Ishikawa (cell line): Measurements from ENCODE around the gene HFE.

ENCODE experiments used
- CEBPB ChIP-seq: IDR thresholded peaks from 2 replicates; pipeline ENCODE4 v1.6.1; 2012
- CREB1 ChIP-seq: IDR thresholded peaks from 2 replicates; pipeline ENCODE4 v1.6.1; 2012; ENCODE audit warnings: low read depth
- EGR1 ChIP-seq: IDR thresholded peaks from 2 replicates; pipeline ENCODE4 v1.6.1; 2012
- EP300 ChIP-seq: IDR thresholded peaks from 2 replicates; pipeline ENCODE4 v1.6.1; 2012; ENCODE audit warnings: borderline replicate concordance
- FOXM1 ChIP-seq: IDR thresholded peaks from 2 replicates; pipeline ENCODE4 v1.6.1; 2012; ENCODE audit warnings: low read depth, borderline replicate concordance
- NFIC ChIP-seq: IDR thresholded peaks from 2 replicates; pipeline ENCODE4 v1.6.1; 2012
- RAD21 ChIP-seq: IDR thresholded peaks from 2 replicates; pipeline ENCODE4 v1.6.1; 2012; ENCODE audit warnings: low read depth
- TAF1 ChIP-seq: IDR thresholded peaks from 2 replicates; pipeline ENCODE4 v1.6.1; 2012; ENCODE audit warnings: low read depth, mild to moderate bottlenecking
- TCF12 ChIP-seq: IDR thresholded peaks from 2 replicates; pipeline ENCODE4 v1.6.1; 2012; ENCODE audit warnings: low read depth
- TEAD4 ChIP-seq: IDR thresholded peaks from 2 replicates; pipeline ENCODE4 v1.6.1; 2012
- YY1 ChIP-seq: IDR thresholded peaks from 2 replicates; pipeline ENCODE4 v1.6.1; 2012; ENCODE audit warnings: low read depth
- ZBTB7A ChIP-seq: IDR thresholded peaks from 2 replicates; pipeline ENCODE4 v1.6.1; 2012; ENCODE audit warnings: low read depth
- TF ChIP-seq, protein P1 (sequence below): IDR thresholded peaks from 2 replicates; pipeline ENCODE4 v1.6.1; 2012
- TF ChIP-seq, protein P2 (sequence below): IDR thresholded peaks from 2 replicates; pipeline ENCODE4 v1.6.1; 2012
- TF ChIP-seq, protein P3 (sequence below): IDR thresholded peaks from 2 replicates; pipeline ENCODE4 v1.6.1; 2012; ENCODE audit warnings: low read depth, mild to moderate bottlenecking

HFE gene

DNA sequence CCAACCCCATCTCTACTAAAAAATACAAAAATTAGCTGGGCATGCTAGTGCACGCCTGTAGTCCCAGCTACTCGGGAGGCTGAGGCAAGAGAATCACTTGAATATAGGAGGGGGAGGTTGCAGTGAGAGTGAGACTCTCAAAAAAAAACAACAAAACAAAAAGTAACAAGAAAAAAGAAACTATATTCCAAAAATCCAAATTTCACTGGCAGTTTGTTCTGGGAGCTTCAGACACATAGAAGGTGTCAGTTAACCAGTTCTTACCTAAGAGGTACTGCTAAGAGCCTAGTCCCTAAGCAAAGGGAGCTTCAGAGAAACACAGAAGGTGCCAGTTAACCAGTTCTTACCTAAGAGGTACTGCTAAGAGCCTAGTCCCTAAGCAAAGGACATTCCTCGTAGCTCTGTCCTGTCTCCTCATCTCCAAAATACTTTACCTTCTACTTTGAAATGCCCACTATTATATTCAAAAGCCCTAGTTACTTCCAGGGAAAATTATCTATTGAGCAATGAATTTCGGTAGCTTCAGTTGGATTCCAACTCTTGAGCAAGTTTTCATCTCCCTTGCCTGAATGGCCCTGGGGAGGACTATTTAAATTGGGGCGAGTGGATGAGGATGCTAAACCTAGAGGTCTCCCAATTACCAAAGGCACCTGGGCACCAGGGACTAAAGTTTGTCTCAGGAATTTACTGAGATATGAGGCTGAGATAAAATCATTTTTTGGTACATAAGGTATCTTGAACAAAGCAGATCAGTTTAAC is 41.0 kb downstream of the HFE start:
- no peak for TF ChIP-seq EP300
- no peak for TF ChIP-seq TEAD4
- no peak for TF ChIP-seq EGR1
- no peak for TF ChIP-seq TCF12
- no peak for TF ChIP-seq CREB1
- no peak for TF ChIP-seq NFIC
- no peak for TF ChIP-seq ZBTB7A
- TF ChIP-seq, protein P1, sequence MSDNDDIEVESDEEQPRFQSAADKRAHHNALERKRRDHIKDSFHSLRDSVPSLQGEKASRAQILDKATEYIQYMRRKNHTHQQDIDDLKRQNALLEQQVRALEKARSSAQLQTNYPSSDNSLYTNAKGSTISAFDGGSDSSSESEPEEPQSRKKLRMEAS, result no peak
- TF ChIP-seq, protein P2, sequence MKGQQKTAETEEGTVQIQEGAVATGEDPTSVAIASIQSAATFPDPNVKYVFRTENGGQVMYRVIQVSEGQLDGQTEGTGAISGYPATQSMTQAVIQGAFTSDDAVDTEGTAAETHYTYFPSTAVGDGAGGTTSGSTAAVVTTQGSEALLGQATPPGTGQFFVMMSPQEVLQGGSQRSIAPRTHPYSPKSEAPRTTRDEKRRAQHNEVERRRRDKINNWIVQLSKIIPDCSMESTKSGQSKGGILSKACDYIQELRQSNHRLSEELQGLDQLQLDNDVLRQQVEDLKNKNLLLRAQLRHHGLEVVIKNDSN, result no peak
- TF ChIP-seq, protein P3, sequence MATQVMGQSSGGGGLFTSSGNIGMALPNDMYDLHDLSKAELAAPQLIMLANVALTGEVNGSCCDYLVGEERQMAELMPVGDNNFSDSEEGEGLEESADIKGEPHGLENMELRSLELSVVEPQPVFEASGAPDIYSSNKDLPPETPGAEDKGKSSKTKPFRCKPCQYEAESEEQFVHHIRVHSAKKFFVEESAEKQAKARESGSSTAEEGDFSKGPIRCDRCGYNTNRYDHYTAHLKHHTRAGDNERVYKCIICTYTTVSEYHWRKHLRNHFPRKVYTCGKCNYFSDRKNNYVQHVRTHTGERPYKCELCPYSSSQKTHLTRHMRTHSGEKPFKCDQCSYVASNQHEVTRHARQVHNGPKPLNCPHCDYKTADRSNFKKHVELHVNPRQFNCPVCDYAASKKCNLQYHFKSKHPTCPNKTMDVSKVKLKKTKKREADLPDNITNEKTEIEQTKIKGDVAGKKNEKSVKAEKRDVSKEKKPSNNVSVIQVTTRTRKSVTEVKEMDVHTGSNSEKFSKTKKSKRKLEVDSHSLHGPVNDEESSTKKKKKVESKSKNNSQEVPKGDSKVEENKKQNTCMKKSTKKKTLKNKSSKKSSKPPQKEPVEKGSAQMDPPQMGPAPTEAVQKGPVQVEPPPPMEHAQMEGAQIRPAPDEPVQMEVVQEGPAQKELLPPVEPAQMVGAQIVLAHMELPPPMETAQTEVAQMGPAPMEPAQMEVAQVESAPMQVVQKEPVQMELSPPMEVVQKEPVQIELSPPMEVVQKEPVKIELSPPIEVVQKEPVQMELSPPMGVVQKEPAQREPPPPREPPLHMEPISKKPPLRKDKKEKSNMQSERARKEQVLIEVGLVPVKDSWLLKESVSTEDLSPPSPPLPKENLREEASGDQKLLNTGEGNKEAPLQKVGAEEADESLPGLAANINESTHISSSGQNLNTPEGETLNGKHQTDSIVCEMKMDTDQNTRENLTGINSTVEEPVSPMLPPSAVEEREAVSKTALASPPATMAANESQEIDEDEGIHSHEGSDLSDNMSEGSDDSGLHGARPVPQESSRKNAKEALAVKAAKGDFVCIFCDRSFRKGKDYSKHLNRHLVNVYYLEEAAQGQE, result no peak
- TF ChIP-seq RAD21, result no peak
- TF ChIP-seq FOXM1, result no peak

DNA sequence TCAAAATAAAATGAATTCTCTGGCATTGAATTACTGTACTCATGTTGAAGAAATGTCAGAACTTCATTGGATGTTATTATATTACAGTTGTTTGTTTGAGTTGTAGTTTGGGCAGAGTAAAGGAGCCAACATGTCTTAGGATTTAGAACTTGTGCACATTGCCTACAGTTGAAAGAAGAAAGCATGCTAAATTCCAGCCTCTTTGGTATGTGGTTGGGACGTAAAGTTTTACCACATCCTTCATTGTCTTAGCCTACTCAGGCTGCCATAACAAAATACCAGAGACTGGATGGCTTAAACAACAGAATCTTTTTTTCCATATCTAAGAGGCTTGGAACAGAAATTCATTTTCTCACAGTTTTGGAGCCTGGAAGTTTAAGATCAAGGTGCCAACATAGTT is 42.4 kb downstream of the HFE start:
- no peak for TF ChIP-seq TEAD4
- TF ChIP-seq CREB1, result no peak
- no peak for TF ChIP-seq CEBPB
- no peak for TF ChIP-seq NFIC
- TF ChIP-seq, protein P2, result no peak
- TF ChIP-seq ZBTB7A, result no peak
- TF ChIP-seq YY1, result no peak
- TF ChIP-seq EP300, result no peak
- no peak for TF ChIP-seq RAD21
- TF ChIP-seq FOXM1, result no peak
- TF ChIP-seq, protein P3, result no peak
- TF ChIP-seq, protein P1, result no peak
- TF ChIP-seq EGR1, result no peak
- TF ChIP-seq TCF12, result no peak
- TF ChIP-seq TAF1, result no peak

DNA sequence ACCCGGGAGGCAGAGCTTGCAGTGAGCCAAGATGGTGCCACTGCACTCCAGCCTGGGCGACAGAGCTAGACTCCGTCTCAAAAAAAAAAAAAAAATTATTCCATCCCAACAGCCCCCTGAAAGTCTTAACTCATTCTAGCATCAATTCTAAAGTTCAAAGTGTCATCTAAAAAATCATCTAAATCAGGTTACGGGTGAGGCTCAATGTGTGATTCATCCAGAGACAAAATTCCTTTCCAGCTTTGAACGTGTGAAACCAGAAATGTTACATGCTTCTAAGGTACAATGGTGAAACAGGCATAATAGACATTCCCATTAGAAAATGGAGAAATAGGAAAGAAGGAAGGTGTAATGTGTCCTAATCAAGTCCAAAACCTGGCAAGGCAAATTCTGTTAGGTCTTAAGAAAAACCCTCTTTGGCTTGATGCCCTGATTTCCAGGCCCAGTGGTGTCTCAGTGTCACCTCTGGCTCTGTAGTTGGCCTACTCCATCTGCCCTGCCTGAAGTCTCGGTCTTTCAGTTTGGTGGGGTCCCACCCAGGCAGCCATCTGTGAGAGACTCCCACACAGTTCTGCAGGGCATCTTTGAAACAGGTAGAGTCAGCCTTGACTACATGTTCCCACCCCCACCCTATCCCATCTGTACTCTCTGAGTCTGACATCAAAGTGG is 43.5 kb downstream of the HFE start:
- TF ChIP-seq, protein P1, result no peak
- no peak for TF ChIP-seq EGR1
- no peak for TF ChIP-seq CEBPB
- no peak for TF ChIP-seq NFIC
- TF ChIP-seq FOXM1, result no peak
- TF ChIP-seq YY1, result no peak
- TF ChIP-seq EP300, result no peak
- TF ChIP-seq, protein P3, result no peak
- TF ChIP-seq RAD21, result no peak
- TF ChIP-seq ZBTB7A, result no peak
- TF ChIP-seq TEAD4, result no peak
- no peak for TF ChIP-seq TCF12
- no peak for TF ChIP-seq CREB1
- TF ChIP-seq, protein P2, result no peak
- no peak for TF ChIP-seq TAF1
